ENCODE measurements around the gene ALG12.

Gene ALG12

GRCh38 chr22:49881856-49882255, 36.4 kb downstream of the ALG12 start:
- intact Hi-C loops (cut with DNase I): no loop called here
- no peak for DNase-seq

DNA sequence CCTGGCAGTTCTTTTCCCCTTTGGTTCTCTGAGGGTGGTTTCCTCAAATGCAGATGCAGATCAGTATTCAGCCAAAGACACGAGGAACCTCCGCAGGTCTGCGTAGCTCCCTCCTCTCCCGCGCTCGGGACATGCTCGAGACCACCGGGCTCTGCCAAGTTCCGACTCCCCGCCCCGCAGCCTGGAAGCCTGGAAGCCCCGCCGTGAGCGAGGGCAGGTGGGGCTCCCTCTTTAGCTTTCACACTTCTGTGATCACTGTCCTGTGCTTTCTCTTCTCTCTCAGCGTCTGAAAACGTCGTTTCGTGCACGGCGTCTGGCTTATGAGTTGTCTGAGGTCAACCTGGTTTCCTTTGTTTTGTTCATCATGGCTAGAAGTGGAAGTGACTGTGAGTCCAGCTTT, 38.0 kb downstream of the ALG12 start:
- DNase-seq: no peak
- intact Hi-C loops (cut with DNase I): no loop called here

GRCh38 chr22:49879871-49880270, 38.4 kb downstream of the ALG12 start:
- intact Hi-C loops (cut with DNase I): no loop called here
- DNase-seq: no peak

GRCh38 chr22:49878206-49878605, 40.0 kb downstream of the ALG12 start:
- intact Hi-C loops (cut with DNase I): no loop called here

DNA sequence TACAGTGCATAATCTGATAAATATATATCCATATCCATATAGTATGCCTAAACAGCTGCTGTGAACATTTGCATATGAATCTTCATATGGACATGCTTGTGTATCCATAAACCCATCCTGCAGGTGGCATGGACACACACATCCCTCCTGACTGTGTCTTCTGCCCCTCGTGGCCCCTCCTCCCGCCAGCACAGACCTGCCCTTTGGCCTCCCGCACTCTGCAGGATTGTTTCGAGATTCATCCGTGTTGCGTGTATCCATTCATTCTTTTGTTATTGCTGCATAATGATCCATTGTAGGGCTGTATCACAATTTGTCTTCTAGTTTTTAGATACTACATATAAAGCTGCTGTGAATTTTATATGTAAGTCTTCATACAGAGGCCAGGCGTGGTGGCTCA, 40.6 kb downstream of the ALG12 start:
- intact Hi-C loops (cut with DNase I): no loop called here
- no peak for DNase-seq

More at GRCh38 chr22:49878206-49878605, 40.0 kb downstream of the ALG12 start:
- DNase-seq: no peak

DNA sequence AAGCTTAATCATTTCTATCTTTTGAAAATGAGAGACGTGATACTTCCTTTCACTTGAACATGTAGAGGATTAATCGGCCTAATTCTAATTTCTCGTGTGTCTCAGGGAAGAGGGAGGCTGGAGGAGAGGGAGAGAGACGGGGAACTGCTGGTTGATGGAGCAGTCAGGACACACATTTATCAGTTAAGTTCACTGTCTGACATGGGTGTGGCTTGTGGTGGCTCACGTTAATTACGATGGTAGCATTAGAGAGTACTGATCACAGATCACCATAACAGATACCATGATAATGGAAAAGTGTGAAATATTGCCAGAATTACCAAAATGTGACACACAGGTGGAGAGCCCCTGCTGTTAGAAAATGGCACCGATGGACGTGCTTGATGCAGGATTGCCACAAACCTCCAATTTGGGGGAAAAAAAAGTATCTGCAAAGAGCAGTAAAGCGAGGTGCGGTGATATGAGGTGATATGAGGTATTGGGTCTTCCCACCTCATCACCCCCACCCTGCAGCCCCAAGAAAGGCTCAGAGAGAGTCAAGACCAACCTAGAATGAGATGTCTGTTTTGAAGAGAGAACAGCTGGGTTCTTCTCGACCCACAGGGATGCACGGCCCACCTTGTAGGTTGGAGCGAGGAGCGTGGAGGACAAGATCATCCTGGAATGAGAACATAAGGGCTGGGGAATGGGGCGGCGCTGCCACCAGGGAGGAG, 44.9 kb downstream of the ALG12 start:
- DNase-seq: no peak

GRCh38 chr22:49872347-49872746, 45.9 kb downstream of the ALG12 start:
- intact Hi-C loops (cut with DNase I): no loop called here
- DNase-seq: no peak

More for the DNA sequence above, 44.9 kb downstream of the ALG12 start:
- intact Hi-C loops (cut with DNase I): no loop called here

- intact Hi-C loops (cut with DNase I): no loop called here
- DNase-seq: peak in 1 of 10 donors; percentile 11
Observed at GRCh38 chr22:49871482-49871881, 46.8 kb downstream of the ALG12 start.

DNA sequence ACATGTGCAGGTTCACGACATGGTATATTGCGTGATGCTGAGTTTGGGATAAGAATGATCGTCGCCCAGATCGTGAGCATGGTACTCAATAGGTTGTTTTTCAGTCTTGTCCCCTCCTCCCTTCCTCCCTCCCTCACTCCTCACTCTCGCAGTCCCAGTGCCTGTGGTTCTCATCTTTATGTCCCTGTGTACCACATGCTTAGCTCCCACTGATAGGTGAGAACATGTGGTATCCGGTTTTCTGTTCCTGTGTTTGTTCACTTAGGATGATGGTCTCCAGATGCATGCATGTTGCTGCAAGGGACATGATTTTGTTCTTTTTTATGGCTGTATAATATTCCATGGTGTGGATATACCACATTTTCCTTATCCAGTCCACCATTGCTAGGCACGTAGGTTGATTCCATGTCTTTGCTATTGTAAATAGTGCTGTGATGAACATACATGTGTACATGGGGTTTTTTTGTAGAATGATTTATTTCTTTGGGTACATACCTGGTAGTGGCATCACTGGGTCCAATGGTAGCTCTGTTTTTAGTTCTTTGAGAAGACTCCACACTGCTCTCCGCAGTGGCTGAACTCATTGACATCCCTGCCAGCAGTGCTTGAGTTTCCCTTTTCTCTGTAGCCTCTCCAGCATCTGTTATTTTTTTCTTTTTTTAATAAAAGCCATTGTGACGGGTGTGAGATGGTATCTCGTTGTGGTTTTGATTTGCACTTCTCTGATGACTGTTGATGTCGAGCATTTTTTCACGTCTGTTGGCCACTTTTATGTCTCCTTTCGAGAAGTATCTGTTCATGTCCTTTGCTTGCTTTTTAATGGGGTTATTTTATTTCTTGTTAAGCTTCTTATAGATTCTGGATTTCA, 48.2 kb downstream of the ALG12 start:
- no peak for DNase-seq
- intact Hi-C loops (cut with DNase I): no loop called here

- intact Hi-C loops (cut with DNase I): no loop called here
- peak in 1 of 10 donors; percentile 44 for DNase-seq
Observed at GRCh38 chr22:49869086-49869830, 49.0 kb downstream of the ALG12 start.

DNA sequence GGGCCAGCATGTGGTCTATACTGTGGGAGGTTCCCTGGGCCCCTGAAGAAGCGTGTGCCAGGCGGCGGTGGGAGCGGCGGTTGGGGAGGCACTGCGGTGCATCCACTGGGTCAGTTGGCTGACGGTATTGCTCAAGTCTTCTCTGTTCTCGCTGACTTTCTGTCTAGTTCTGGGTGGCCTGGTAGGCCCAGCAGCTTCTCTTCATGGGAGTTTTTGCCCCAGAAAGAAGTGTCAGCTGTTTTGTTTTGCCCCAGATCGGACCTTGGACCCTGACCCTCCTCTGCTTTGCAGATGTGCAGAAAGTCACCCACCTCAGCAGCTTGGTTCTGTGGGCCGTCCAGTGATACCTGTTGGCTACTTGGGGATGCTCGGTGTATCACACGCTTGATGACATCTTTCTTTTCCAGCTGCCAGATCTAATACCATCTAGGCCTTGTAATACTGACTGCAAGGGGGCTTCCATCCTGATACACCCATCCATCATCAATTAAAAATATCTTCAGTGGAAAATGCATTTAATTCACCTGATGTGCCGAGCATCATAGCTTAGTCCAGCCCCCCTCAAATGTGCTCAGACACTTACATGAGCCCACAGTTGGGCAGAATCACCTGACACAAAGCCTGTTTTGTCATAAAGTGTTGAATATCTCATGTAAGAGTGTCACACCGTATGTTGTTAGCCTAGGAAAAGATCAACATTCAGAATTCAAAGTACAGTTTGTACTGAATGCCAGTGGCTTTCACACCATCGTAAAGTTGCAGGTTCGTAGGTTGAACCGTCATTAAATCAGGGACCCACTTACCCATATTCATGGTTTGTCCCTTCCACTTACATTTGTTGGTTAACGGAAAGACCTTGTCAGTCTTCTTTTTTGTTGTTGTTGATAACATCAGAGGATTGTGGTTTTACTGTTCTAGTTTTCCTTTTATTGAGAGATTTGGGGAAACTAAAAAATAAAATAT, 50.7 kb downstream of the ALG12 start:
- intact Hi-C loops (cut with DNase I): no loop called here
- peak in 1 of 10 donors; percentile 24 for DNase-seq

DNA sequence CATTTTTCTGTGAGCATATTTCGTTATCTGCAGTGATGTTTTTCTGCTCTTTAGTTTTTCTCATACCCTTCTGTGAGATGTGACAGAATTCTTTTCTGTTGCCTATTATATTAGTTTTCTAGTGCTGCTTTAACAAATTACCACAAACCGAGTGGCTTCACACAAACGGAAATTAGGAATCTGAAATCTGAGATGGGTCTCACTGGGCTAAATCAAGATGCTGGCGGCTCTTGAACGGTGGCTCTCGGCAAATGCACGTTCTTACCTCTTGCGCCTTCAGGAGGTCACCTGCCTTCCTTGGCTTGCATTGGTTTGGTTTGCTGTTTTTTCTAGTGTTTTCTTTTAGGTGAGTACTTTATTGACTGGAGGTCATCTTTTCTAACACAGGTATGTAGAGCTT, 51.6 kb downstream of the ALG12 start:
- intact Hi-C loops (cut with DNase I): no loop called here
- DNase-seq: no peak

DNA sequence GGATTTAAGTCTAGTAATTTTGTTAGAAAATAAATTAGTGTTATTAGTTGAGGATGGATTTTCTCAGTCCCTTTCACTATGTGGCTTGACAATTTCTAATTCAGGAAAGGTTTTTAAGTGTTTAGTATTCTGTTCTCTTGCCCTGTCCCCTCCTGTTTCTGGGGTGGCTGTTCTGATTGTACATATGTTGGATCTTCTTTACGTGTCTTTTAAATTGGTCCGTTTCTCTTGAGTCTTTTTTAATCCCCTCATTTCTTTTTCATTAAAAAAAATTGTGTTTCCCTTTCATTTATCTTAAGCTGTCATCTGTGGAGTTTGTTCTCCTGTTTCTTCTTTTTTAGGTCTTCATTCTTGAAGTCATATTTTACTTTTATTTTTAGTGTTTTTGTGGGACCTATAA, 52.1 kb downstream of the ALG12 start:
- DNase-seq: no peak
- intact Hi-C loops (cut with DNase I): no loop called here

DNA sequence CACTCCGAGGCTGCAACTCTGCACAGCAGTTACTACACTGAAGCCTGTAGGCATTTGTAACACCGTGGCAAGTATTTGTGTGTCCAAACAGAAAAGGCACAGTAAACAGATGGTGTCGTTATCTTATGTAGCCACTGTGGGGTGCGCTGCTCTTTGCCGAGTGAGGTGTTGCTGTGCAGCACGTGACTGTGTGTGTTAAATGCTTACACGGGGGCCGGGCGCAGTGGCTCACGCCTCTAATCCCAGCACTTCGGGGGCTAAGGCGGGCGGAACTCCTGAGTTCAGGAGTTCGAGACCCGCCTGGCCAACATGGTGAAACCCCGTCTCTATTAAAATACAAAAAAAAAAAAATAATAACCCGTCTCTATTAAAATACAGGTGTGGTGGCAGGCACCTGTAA, 53.1 kb downstream of the ALG12 start:
- peak in 1 of 10 donors; percentile 67 for DNase-seq
- intact Hi-C loops (cut with DNase I): no loop called here

- DNase-seq: no peak
- intact Hi-C loops (cut with DNase I): no loop called here
Observed at GRCh38 chr22:49863931-49864330, 54.3 kb downstream of the ALG12 start.

- DNase-seq: peak in 1 of 10 donors; percentile 57
Observed at GRCh38 chr22:49862496-49862776, 55.8 kb downstream of the ALG12 start.

GRCh38 chr22:49861642-49862495, 56.4 kb downstream of the ALG12 start:
- peak in 1 of 10 donors; percentile 78 for DNase-seq
- intact Hi-C loops (cut with DNase I): no loop called here

More at GRCh38 chr22:49862496-49862776, 55.8 kb downstream of the ALG12 start:
- intact Hi-C loops (cut with DNase I): no loop called here

DNA sequence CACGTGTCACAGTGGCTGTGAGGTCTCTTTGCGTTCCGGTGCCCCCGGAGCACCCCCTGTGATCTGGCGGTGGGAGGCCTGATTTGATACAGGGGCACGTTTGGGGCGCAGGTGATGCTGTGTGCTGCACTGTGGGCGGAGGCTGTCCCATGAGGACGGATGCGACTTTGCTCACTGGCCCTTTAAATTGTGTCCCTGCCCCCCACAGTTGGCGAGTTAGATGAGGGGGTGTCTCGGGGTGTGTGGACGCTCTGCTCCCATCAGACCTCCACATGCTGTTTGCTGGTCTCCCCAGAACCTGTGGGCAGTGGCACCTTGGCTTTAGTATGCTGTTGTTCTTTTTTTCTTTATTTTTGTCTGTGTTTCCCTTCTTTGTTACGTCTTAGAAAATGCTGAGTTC, 59.4 kb downstream of the ALG12 start:
- intact Hi-C loops (cut with DNase I): no loop called here
- peak in 1 of 10 donors; percentile 25 for DNase-seq

Data from posterior cingulate gyrus (tissue), 11 donors.